Activated CD8-positive, alpha-beta T cell treated with anti-CD3 and anti-CD28 coated beads, Interleukin-2, amount 10 ng/mL, durations not matched to agents 7 days and 5 days (primary cell): ENCODE results near the gene NDE1. TPM values are rescaled to one million over a fixed set of nuclear protein-coding genes. Genes with fewer than 3 reads are reported as not detected.

Experiments
- ATAC-seq: fragments of 150-1000 bp; cut with Tn5 transposase; one replicate; pipeline ENCODE4 v1.10.0; 2021; ENCODE audit warnings: moderate library complexity
- CTCF ChIA-PET: fragments of 350-600 bp; sonication (Branson Sonifier 250); formaldehyde crosslinking; loops from one replicate; lab custom pipeline; 2021; ENCODE audit warnings: antibody characterized with exemption; lab: Charles Lee
- POLR2A ChIA-PET: fragments of 350-600 bp; sonication (Branson Sonifier 250); formaldehyde crosslinking; loops from one replicate; lab custom pipeline; 2021; ENCODE audit warnings: antibody characterized with exemption; lab: Charles Lee
- DNase-seq: peaks from one replicate; pipeline ENCODE4 v3.0.0-alpha.2; 2020
- H3K27ac Mint-ChIP-seq: one replicate; pipeline ENCODE4 v1.8.0; 2021; ENCODE audit warnings: mild to moderate bottlenecking, mixed read lengths
- H3K27me3 Mint-ChIP-seq: one replicate; pipeline ENCODE4 v1.8.0; 2021; ENCODE audit warnings: low read depth, mixed read lengths
- H3K36me3 Mint-ChIP-seq: one replicate; pipeline ENCODE4 v1.8.0; 2021; ENCODE audit warnings: low read depth, mixed read lengths
- H3K4me1 Mint-ChIP-seq: one replicate; pipeline ENCODE4 v1.8.0; 2021; ENCODE audit warnings: low read depth, mixed read lengths
- H3K4me3 Mint-ChIP-seq: one replicate; pipeline ENCODE4 v1.8.0; 2021; ENCODE audit warnings: mild to moderate bottlenecking, mixed read lengths
- H3K9me3 Mint-ChIP-seq: one replicate; pipeline ENCODE4 v1.8.0; 2022; ENCODE audit warnings: mixed read lengths; ENCODE audit not compliant: insufficient read depth
- total RNA-seq, 2 experiments: library from RNA; stranded (reverse); gene quantifications; one replicate each; pipeline ENCODE4 v1.2.3, GENCODE V29; 2021

NDE1 gene
- total RNA-seq, 2 experiments from 2014 or later = 140 to 141 TPM

DNA sequence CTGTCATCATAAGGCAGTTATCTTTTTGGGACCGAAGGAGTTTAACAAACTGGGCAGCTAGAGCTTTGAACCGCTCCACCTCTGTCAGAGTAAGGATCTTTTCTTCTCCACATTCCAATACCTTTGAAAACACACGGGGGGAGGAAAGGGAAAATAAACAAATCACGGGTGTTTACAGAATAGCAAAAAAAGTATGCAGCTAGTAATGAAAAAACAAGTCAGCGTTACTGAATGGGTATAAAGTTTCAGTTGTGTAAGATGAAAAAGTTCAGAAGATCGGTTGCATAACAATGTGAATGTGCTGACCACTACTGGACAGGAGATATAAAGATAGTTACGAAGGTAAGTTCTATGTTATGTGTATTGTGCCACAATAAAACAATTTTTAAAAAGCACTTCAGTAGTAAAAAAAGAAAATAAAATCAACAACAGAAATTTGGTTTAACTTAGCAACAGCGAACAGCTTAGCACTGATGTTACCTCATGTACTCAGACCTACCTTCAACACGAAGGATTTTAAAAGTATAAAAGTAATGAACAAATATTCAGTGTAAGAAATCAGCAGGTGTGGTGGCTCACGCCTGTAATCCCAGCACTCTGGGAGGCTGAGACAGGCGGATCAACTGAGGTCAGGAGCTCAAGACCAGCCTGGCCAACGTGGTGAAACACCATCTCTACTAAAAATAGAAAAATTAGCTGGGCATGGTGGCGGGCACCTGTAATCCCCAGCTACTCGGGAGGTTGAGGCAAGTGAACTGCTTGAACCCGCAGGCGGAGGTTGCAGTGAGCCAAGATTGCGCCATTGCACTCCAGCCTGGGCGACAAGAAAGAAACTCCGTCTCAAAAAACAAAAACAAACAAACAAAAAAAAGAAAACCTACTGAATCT is 41.4 kb upstream of the NDE1 start:
- Mint-ChIP-seq H3K9me3 (no peaks in the 10 kb centered on the region), H3K27ac (no peak overlapping the region), H3K36me3 (peaks cover 58% of the 10 kb centered on the region), H3K4me1 (peaks cover 2% of the 10 kb centered on the region), H3K27me3 (no peaks in the 10 kb centered on the region), H3K4me3 (no peak overlapping the region)
- DNase-seq = no peak
- ChIA-PET POLR2A (no interaction called here), CTCF (interaction anchor here (1.9 kb wide), 1 partner anchor 34 kb away, joined by 6 read pairs; the partner anchor contains the start of gene MARF1)
- ATAC-seq = no peak

DNA sequence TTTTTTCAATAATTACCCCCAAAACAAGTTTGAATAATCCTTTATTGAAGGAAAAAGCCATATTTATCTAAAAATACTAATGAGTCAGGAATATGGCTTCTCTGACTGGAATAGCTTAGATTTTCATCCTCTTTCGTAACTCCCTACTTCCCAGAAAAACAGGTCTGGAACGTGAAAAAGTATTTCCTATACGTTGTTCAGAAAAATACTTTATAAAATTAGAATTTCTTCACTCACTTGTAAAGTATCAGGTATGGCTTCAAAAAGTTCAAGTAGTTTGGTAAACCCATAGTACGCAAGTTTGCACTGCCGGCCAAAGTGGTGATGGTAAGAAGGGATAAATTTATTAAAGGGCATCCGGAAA is 40.8 kb upstream of the NDE1 start:
- ChIA-PET POLR2A (no interaction called here), CTCF (interaction anchor here (1.9 kb wide), 1 partner anchor 34 kb away, joined by 6 read pairs; the partner anchor contains the start of gene MARF1)
- no peaks in the 10 kb centered on the region for H3K27me3 Mint-ChIP-seq
- peaks cover 54% of the 10 kb centered on the region for H3K36me3 Mint-ChIP-seq
- H3K27ac Mint-ChIP-seq = no peak overlapping the region
- DNase-seq = no peak
- no peak for ATAC-seq
- H3K4me1 Mint-ChIP-seq = peaks cover 2% of the 10 kb centered on the region
- H3K4me3 Mint-ChIP-seq = no peak overlapping the region
- no peaks in the 10 kb centered on the region for H3K9me3 Mint-ChIP-seq

DNA sequence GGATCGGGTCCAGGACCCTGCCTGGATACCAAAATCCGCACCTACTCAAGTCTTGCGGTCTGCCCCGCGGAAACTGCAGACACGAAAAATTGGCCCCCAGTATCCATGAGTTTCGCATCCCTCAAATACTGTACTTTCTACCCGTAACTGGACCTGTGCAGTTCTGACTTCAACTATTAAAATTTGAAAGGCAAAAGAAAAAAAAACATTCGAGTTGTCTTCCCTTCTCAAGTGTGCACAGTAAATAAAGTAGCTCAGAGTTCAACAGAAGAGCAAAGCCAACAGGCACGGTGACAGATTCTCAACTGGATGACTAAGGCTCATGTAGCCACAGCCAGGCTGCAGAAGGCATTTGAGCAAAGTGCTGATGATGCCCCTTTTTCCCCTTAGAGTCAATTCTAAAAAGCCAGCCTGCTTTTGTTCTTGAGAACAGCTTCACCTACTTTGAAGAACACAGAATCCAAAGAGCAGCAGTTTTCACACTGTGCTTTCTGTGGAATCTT is 39.6 kb upstream of the NDE1 start:
- H3K4me3 Mint-ChIP-seq = no peak overlapping the region
- H3K4me1 Mint-ChIP-seq = peaks cover 2% of the 10 kb centered on the region
- H3K9me3 Mint-ChIP-seq = no peaks in the 10 kb centered on the region
- peaks cover 58% of the 10 kb centered on the region for H3K36me3 Mint-ChIP-seq
- ChIA-PET CTCF (interaction anchor here (1.0 to 1.9 kb wide), 3 partner anchors 9 to 32 kb away, joined by 3 to 6 read pairs (median 4); partner anchors contain the start of gene MARF1), POLR2A (no interaction called here)
- no peak for ATAC-seq
- DNase-seq = no peak
- no peaks in the 10 kb centered on the region for H3K27me3 Mint-ChIP-seq
- H3K27ac Mint-ChIP-seq = no peak overlapping the region

- CTCF ChIA-PET = no interaction called here
- POLR2A ChIA-PET = no interaction called here
- H3K36me3 Mint-ChIP-seq = peaks cover 59% of the 10 kb centered on the region
Measured at GRCh38 chr16:15611610-15612009, 38.4 kb upstream of the NDE1 start.

GRCh38 chr16:15613676-15614075 is 36.4 kb upstream of the NDE1 start:
- ChIA-PET CTCF (interaction anchor here (0.7 kb wide), 1 partner anchor 106 kb away, joined by 3 read pairs; no protein-coding TSS in a partner anchor), POLR2A (no interaction called here)
- H3K4me3 Mint-ChIP-seq = no peak overlapping the region
- DNase-seq (no peak), ATAC-seq (no peak)
- peaks cover 61% of the 10 kb centered on the region for H3K36me3 Mint-ChIP-seq
- no peaks in the 10 kb centered on the region for H3K4me1 Mint-ChIP-seq
- H3K27me3 Mint-ChIP-seq = no peaks in the 10 kb centered on the region
- H3K9me3 Mint-ChIP-seq = no peaks in the 10 kb centered on the region
- H3K27ac Mint-ChIP-seq = no peak overlapping the region

More at GRCh38 chr16:15611610-15612009, 38.4 kb upstream of the NDE1 start:
- DNase-seq (no peak), ATAC-seq (no peak)
- Mint-ChIP-seq H3K4me3 (no peak overlapping the region), H3K27ac (no peak overlapping the region), H3K9me3 (no peaks in the 10 kb centered on the region), H3K27me3 (no peaks in the 10 kb centered on the region), H3K4me1 (no peaks in the 10 kb centered on the region)

DNA sequence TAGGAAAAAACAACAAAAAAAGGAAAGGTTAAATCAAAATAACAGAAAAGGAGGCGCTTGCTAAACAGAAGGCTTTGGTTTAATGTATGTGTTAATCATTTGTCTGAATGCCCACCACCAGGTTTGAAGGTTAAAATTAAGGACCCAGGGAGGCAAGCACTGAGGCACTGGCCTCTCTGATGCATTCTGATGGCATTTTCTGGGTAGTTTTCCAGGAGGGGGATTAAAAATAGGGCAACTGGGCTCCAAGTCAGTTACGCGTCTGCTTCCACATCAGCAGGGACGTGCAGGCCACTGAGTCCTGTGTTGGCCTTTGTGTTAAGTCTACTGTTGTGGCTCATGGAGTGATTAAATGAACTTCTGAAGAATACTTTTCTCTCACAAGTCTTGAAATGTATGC is 34.0 kb upstream of the NDE1 start:
- DNase-seq = no peak
- POLR2A ChIA-PET = no interaction called here
- no peak for ATAC-seq
- Mint-ChIP-seq H3K27me3 (no peaks in the 10 kb centered on the region), H3K27ac (no peak overlapping the region), H3K9me3 (no peaks in the 10 kb centered on the region), H3K4me3 (no peak overlapping the region), H3K36me3 (peaks cover 53% of the 10 kb centered on the region), H3K4me1 (no peaks in the 10 kb centered on the region)
- CTCF ChIA-PET = no interaction called here

- ChIA-PET CTCF (no interaction called here), POLR2A (no interaction called here)
- Mint-ChIP-seq H3K36me3 (peaks cover 55% of the 10 kb centered on the region), H3K27ac (no peak overlapping the region), H3K4me1 (no peaks in the 10 kb centered on the region), H3K4me3 (no peak overlapping the region), H3K27me3 (no peaks in the 10 kb centered on the region), H3K9me3 (no peaks in the 10 kb centered on the region)
- DNase-seq (no peak), ATAC-seq (no peak)
Measured at GRCh38 chr16:15616475-15617165, 33.4 kb upstream of the NDE1 start.

DNA sequence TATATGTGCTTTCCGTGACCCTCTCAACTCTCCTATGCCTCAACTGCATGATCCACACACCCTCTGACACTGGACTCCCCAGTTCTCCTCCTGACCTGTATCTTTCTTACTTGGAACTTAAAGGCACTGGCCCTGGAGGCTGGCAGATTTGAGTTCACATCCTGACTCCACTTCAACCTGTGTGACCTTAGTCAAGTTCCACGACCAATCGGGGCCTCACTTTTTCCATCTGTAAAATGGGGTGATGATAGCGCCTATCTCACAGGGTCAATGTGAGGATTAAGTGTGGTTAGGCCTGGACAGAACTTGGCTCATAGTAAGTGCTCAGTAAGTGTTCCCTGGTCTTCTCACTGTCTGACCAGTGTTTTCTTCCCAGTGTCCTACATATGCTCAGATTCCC is 32.1 kb upstream of the NDE1 start:
- POLR2A ChIA-PET = no interaction called here
- DNase-seq (no peak), ATAC-seq (no peak)
- Mint-ChIP-seq H3K27ac (no peak overlapping the region), H3K4me1 (no peaks in the 10 kb centered on the region), H3K4me3 (no peak overlapping the region), H3K9me3 (no peaks in the 10 kb centered on the region), H3K36me3 (peaks cover 54% of the 10 kb centered on the region), H3K27me3 (no peaks in the 10 kb centered on the region)
- CTCF ChIA-PET = no interaction called here

DNA sequence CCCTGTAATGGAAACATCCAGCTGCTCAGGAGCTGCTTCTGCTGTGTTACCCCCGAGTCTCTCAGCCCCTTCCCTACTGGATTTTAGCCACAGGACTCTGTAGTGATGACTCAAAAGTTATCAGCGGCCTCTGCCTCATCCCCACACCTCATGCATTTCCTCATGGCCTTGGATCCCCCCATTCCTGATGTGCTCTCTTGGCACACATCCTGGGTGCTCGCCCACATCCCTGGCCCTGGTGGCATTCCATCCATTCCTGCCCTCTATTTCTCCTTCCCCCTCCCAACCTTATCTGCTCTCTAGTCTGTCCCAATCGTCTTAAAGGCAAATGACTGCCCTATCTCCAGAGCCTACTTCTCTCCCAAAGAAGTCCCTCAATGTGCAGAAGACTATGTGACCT is 31.7 kb upstream of the NDE1 start:
- POLR2A ChIA-PET = no interaction called here
- Mint-ChIP-seq H3K27ac (peak overlapping the region; percentile 10), H3K27me3 (no peaks in the 10 kb centered on the region), H3K4me3 (no peak overlapping the region), H3K36me3 (peaks cover 52% of the 10 kb centered on the region), H3K9me3 (no peaks in the 10 kb centered on the region), H3K4me1 (no peaks in the 10 kb centered on the region)
- no peak for DNase-seq
- CTCF ChIA-PET = no interaction called here
- ATAC-seq = no peak

- H3K4me1 Mint-ChIP-seq = no peaks in the 10 kb centered on the region
- ATAC-seq (no peak), DNase-seq (no peak)
- POLR2A ChIA-PET = interaction anchor here (0.6 kb wide), 1 partner anchor 25 kb away, joined by 3 read pairs; no protein-coding TSS in a partner anchor
- no peaks in the 10 kb centered on the region for H3K9me3 Mint-ChIP-seq
- peaks cover 59% of the 10 kb centered on the region for H3K36me3 Mint-ChIP-seq
- H3K27me3 Mint-ChIP-seq = no peaks in the 10 kb centered on the region
- no peak overlapping the region for H3K27ac Mint-ChIP-seq
- H3K4me3 Mint-ChIP-seq = no peak overlapping the region
- CTCF ChIA-PET = interaction anchor here (1.0 kb wide), 1 partner anchor 22 kb away, joined by 7 read pairs; the partner anchor contains the start of gene MARF1
Measured at GRCh38 chr16:15620611-15621195, 29.3 kb upstream of the NDE1 start.

DNA sequence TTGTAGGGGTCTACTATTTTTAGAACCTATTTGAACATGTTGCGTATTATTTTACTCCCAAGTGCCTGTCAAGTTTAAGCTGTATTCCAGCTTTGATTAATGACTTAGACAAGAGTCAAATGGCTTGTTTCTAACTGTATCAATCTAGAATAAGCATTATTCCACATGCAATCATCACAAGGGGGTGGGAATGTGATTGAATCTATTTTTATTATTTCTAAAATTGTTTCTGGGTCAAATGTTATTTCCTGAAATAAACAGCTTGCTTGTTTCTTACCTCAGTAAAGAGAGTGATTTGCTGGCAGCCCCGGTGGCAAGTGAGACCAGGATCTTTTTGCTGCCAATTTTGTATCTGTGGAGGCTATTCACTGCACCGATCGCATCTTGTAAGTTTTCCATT is 28.6 kb upstream of the NDE1 start:
- H3K27ac Mint-ChIP-seq = no peak overlapping the region
- POLR2A ChIA-PET = no interaction called here
- H3K4me1 Mint-ChIP-seq = no peaks in the 10 kb centered on the region
- no peaks in the 10 kb centered on the region for H3K9me3 Mint-ChIP-seq
- no peak for DNase-seq
- CTCF ChIA-PET = interaction anchor here (1.0 to 2.0 kb wide), 3 partner anchors 15 to 25 kb away, joined by 3 to 7 read pairs (median 5); partner anchors contain the start of gene MARF1
- peaks cover 54% of the 10 kb centered on the region for H3K36me3 Mint-ChIP-seq
- no peak overlapping the region for H3K4me3 Mint-ChIP-seq
- no peaks in the 10 kb centered on the region for H3K27me3 Mint-ChIP-seq
- no peak for ATAC-seq
